ENCODE measurements around the gene TRANK1. TPM values are rescaled to one million over a fixed set of nuclear protein-coding genes. Genes with fewer than 3 reads are reported as not detected.

TRANK1 gene
- total RNA-seq, 1 donor from 2014 or later, result 16.4 TPM

DNA sequence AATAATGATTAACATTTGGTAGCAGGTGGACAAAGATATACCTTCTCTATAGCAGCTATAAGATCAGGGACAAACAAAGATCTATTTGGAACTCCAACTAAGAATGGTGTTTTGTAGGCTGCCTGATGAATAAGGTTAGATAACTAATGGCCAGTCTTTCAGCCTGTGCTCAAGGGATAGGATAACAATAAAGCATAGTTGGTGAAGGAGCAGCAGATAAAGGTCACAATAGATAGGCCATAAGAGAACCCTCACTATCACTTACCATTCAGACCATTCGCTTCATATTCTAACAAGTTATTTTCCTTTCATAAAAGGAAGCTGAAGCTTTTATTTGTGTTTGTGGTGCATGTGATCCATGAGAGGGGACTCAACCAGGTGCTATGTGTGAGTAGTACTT is 28.3 kb upstream of the TRANK1 start:
- no peak for DNase-seq (ENCODE audit: low spot score, unreplicated experiment)
- H3K9me3 Mint-ChIP-seq (ENCODE audit: low read depth), result peaks cover 7% of the 10 kb centered on the region
- no peaks in the 10 kb centered on the region for H3K27me3 Mint-ChIP-seq
- H3K36me3 Mint-ChIP-seq (ENCODE audit: insufficient read depth), result peaks cover 4% of the 10 kb centered on the region
- no peak overlapping the region for H3K4me3 Mint-ChIP-seq (ENCODE audit: low read depth)
- H3K27ac Mint-ChIP-seq, result no peak overlapping the region
- H3K4me1 Mint-ChIP-seq (ENCODE audit: low read depth), result peaks cover 18% of the 10 kb centered on the region
- TF ChIP-seq, protein P1, sequence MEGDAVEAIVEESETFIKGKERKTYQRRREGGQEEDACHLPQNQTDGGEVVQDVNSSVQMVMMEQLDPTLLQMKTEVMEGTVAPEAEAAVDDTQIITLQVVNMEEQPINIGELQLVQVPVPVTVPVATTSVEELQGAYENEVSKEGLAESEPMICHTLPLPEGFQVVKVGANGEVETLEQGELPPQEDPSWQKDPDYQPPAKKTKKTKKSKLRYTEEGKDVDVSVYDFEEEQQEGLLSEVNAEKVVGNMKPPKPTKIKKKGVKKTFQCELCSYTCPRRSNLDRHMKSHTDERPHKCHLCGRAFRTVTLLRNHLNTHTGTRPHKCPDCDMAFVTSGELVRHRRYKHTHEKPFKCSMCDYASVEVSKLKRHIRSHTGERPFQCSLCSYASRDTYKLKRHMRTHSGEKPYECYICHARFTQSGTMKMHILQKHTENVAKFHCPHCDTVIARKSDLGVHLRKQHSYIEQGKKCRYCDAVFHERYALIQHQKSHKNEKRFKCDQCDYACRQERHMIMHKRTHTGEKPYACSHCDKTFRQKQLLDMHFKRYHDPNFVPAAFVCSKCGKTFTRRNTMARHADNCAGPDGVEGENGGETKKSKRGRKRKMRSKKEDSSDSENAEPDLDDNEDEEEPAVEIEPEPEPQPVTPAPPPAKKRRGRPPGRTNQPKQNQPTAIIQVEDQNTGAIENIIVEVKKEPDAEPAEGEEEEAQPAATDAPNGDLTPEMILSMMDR (IDR thresholded peaks at IDR 0.05; ENCODE audit: unreplicated experiment), result no peak

DNA sequence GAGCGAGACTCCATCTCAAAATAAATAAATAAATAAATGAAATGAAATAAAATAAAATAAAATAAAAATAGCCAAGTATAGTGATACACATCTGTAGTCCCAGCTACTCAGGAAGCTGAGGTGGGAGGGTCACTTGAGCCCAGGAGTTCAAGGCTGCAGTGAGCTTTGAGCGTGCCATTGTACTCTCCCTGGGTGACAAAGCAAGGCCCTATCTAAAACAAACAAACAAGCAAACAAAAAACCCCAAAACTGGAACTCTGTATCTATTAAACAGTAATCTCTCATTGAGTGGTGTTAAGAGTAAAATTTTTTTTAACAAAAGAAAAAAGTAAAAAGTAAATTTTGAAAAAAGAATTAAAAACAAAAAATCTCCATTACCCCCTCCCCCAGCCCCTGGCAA is 27.3 kb upstream of the TRANK1 start:
- H3K27me3 Mint-ChIP-seq, result no peaks in the 10 kb centered on the region
- H3K36me3 Mint-ChIP-seq (ENCODE audit: insufficient read depth), result peaks cover 4% of the 10 kb centered on the region
- no peak overlapping the region for H3K27ac Mint-ChIP-seq
- H3K4me1 Mint-ChIP-seq (ENCODE audit: low read depth), result peaks cover 20% of the 10 kb centered on the region
- DNase-seq (ENCODE audit: low spot score, unreplicated experiment), result no peak
- H3K9me3 Mint-ChIP-seq (ENCODE audit: low read depth), result peaks cover 7% of the 10 kb centered on the region
- no peak overlapping the region for H3K4me3 Mint-ChIP-seq (ENCODE audit: low read depth)
- TF ChIP-seq, protein P1 (IDR thresholded peaks at IDR 0.05; ENCODE audit: unreplicated experiment), result no peak

- peak overlapping the region; percentile 88 for H3K27ac Mint-ChIP-seq
- DNase-seq (ENCODE audit: low spot score, unreplicated experiment), result no peak
These were observed 24.9 kb upstream of the TRANK1 start for GRCh38 chr3:36969540-36970432.

DNA sequence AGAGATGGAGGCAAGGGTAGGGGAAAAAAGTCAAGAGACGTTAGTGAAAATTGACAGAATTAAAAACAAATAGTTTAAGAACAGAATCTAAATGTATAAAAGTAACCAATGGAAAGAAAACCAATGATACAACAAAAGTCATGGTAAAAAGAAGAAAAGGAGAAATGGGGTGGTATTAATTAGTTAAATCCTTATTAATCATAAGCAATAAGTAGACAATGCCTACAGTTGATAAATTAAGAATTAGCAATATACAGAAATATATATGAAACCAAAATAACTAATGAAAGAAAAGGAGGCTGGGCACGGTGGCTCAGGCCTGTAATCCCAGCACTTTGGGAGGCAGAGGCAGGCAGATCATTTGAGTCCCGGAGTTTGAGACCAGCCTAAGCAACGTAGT is 24.2 kb upstream of the TRANK1 start:
- Mint-ChIP-seq H3K27me3 (no peaks in the 10 kb centered on the region), H3K27ac (peak overlapping the region; percentile 88), H3K36me3 (ENCODE audit: insufficient read depth) (no peaks in the 10 kb centered on the region), H3K4me1 (ENCODE audit: low read depth) (peaks cover 34% of the 10 kb centered on the region), H3K4me3 (ENCODE audit: low read depth) (no peak overlapping the region), H3K9me3 (ENCODE audit: low read depth) (peaks cover 11% of the 10 kb centered on the region)
- TF ChIP-seq, protein P1 (IDR thresholded peaks at IDR 0.05; ENCODE audit: unreplicated experiment), result no peak
- no peak for DNase-seq (ENCODE audit: low spot score, unreplicated experiment)

More at GRCh38 chr3:36969540-36970432, 24.9 kb upstream of the TRANK1 start:
- Mint-ChIP-seq H3K4me1 (ENCODE audit: low read depth) (peaks cover 32% of the 10 kb centered on the region), H3K27me3 (no peaks in the 10 kb centered on the region), H3K9me3 (ENCODE audit: low read depth) (peaks cover 8% of the 10 kb centered on the region), H3K36me3 (ENCODE audit: insufficient read depth) (no peaks in the 10 kb centered on the region), H3K4me3 (ENCODE audit: low read depth) (no peak overlapping the region)
- TF ChIP-seq, protein P1 (IDR thresholded peaks at IDR 0.05; ENCODE audit: unreplicated experiment), result no peak

DNA sequence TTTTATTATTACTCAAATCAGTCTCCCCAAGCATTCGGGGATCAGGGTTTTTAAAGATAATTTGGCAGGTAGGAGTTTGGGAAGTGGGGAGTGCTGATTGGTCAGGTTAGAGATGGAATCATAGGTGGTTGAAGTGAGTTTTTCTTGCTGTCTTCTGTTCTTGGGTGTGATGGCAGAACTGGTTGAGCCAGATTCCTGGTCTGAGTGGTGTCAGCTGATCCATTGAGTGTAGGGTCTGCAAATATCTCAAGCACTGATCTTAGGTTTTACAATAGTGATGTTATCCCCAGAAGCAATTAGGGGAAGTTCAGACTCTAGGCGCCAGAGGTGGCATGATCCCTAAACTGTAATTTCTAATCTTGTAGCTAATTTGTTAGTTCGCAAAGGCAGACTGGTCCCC is 20.6 kb upstream of the TRANK1 start:
- H3K9me3 Mint-ChIP-seq (ENCODE audit: low read depth), result peaks cover 4% of the 10 kb centered on the region
- H3K27ac Mint-ChIP-seq, result peak overlapping the region; percentile 86
- no peak for DNase-seq (ENCODE audit: low spot score, unreplicated experiment)
- H3K36me3 Mint-ChIP-seq (ENCODE audit: insufficient read depth), result no peaks in the 10 kb centered on the region
- peak overlapping the region; percentile 6 for H3K4me3 Mint-ChIP-seq (ENCODE audit: low read depth)
- peaks cover 26% of the 10 kb centered on the region for H3K4me1 Mint-ChIP-seq (ENCODE audit: low read depth)
- no peaks in the 10 kb centered on the region for H3K27me3 Mint-ChIP-seq
- TF ChIP-seq, protein P1 (IDR thresholded peaks at IDR 0.05; ENCODE audit: unreplicated experiment), result no peak
